Prostate gland (tissue), 2 donors: ENCODE data around the gene ANXA2. TPM values are rescaled to one million over a fixed set of nuclear protein-coding genes. Genes with fewer than 3 reads are reported as not detected.
"Not testable (repeated sequence)": the region's sequence is repeated elsewhere in the genome, so short reads cannot be mapped to it uniquely, and the experiment has no call there.

Experiments
- DNase-seq: peaks from one replicate; pipeline ENCODE4 v3.0.0-alpha.2; 2019; ENCODE audit warnings: low spot score
- H3K27ac ChIP-seq, 2 donors: fragments of 200-600 bp; sonication (generic); 2 replicates each; pipeline ENCODE4 v1.5.1; 2017 to 2019
- H3K27me3 ChIP-seq: fragments of 200-600 bp; sonication (generic); replicated peaks from 2 replicates; pipeline ENCODE4 v1.5.1; 2019; ENCODE audit not compliant: insufficient read depth
- H3K36me3 ChIP-seq, 2 donors: fragments of 200-600 bp; sonication (generic); 1 replicate in 1 of 2; 2 replicates in 1 of 2; pipeline versions ENCODE4 v1.5.1 to v1.8.1; 2017 to 2019
- H3K4me1 ChIP-seq: fragments of 200-600 bp; sonication (generic); replicated peaks from 2 replicates; pipeline ENCODE4 v1.5.1; 2019
- H3K4me3 ChIP-seq, 2 donors: fragments of 200-600 bp; sonication (generic); 2 replicates each; pipeline ENCODE4 v1.5.1; 2017 to 2019
- H3K9me3 ChIP-seq: fragments of 200-600 bp; sonication (generic); 2 replicates; pipeline ENCODE4 v1.5.1; 2017
- CTCF ChIP-seq, 4 experiments: fragments of 200-600 bp in 2 of 4; fragments of 450-650 bp in 2 of 4; sonication (generic) in 2 of 4; IDR thresholded peaks; 1 replicate in 3 of 4; 2 replicates in 1 of 4; pipeline ENCODE4 v1.5.1; 2016 to 2019; ENCODE audit warnings: antibody characterized with exemption in 4 of 4, mild to moderate bottlenecking in 2 of 4, moderate library complexity in 2 of 4
- POLR2A ChIP-seq: fragments of 450-650 bp; IDR thresholded peaks from one replicate; pipeline ENCODE4 v1.6.1; 2016; ENCODE audit warnings: antibody characterized with exemption, mild to moderate bottlenecking
- POLR2AphosphoS5 ChIP-seq: sonication (generic); formaldehyde crosslinking; IDR thresholded peaks from one replicate; pipeline ENCODE4 v1.6.1; 2017; ENCODE audit warnings: antibody characterized with exemption
- WGBS: methylation state at CpG from one replicate; pipeline ENCODE4 v1.1.5; 2018; 5-methylcytosine and 5-hydroxymethylcytosine counted together
- intact Hi-C: fragments of 100-400 bp; cut with DNase I; formaldehyde crosslinking; loops from one replicate; pipeline ENCODE4 v1.14.2; 2022
- total RNA-seq, 2 donors: library from RNA; depleted of rRNA; stranded (reverse); fragments of >200 nt; gene quantifications; one replicate each; pipeline ENCODE4 v1.1.0, GENCODE V29; 2016

Gene ANXA2
- total RNA-seq, 2 donors from 2014 or later: 404 to 595 TPM

- Histone ChIP-seq H3K36me3 (no peaks in the 10 kb centered on the region), H3K27ac (no peak overlapping the region), H3K27me3 (no peaks in the 10 kb centered on the region), H3K4me1 (no peaks in the 10 kb centered on the region), H3K9me3 (no peaks in the 10 kb centered on the region), H3K4me3 (no peak overlapping the region)
- no peak for TF ChIP-seq POLR2A
- no peak for TF ChIP-seq CTCF (IDR thresholded peaks at IDR 0.05)
- no peak for TF ChIP-seq POLR2AphosphoS5
- 96% methylated on average over 3 of the region's 3 CpGs for WGBS
- intact Hi-C loops: no loop called here
- DNase-seq: no peak
These were observed 20.3 kb upstream of the ANXA2 start for GRCh38 chr15:60418096-60418495.

- intact Hi-C loops: no loop called here
- H3K36me3 ChIP-seq: no peaks in the 10 kb centered on the region
- no peak overlapping the region for H3K4me3 ChIP-seq
- 98% methylated on average over 4 of the region's 4 CpGs for WGBS
- DNase-seq: no peak
- no peaks in the 10 kb centered on the region for H3K4me1 ChIP-seq
- no peak for TF ChIP-seq POLR2AphosphoS5
- no peak for TF ChIP-seq CTCF (IDR thresholded peaks at IDR 0.05)
- no peak for TF ChIP-seq POLR2A
- H3K27ac ChIP-seq: no peak overlapping the region
- H3K27me3 ChIP-seq: no peaks in the 10 kb centered on the region
- H3K9me3 ChIP-seq: no peaks in the 10 kb centered on the region
These were observed 19.3 kb upstream of the ANXA2 start for GRCh38 chr15:60417112-60417511.

- no peak for DNase-seq
- H3K27me3 ChIP-seq: no peaks in the 10 kb centered on the region
- H3K4me1 ChIP-seq: no peaks in the 10 kb centered on the region
- 97% methylated on average over 3 of the region's 3 CpGs for WGBS
- H3K36me3 ChIP-seq: no peaks in the 10 kb centered on the region
- TF ChIP-seq POLR2A (no peak), CTCF (IDR thresholded peaks at IDR 0.05) (no peak), POLR2AphosphoS5 (no peak)
- H3K27ac ChIP-seq: no peak overlapping the region
- no peak overlapping the region for H3K4me3 ChIP-seq
- no peaks in the 10 kb centered on the region for H3K9me3 ChIP-seq
- intact Hi-C loops: no loop called here
These were observed 18.7 kb upstream of the ANXA2 start for GRCh38 chr15:60416484-60416883.

GRCh38 chr15:60414016-60414682 lies 16.4 kb upstream of the ANXA2 start:
- Histone ChIP-seq H3K4me3 (no peak overlapping the region), H3K27me3 (no peaks in the 10 kb centered on the region), H3K9me3 (no peaks in the 10 kb centered on the region), H3K27ac (peak overlapping the region; percentile 55 to 77), H3K4me1 (no peaks in the 10 kb centered on the region), H3K36me3 (no peaks in the 10 kb centered on the region)
- intact Hi-C loops: no loop called here
- WGBS: 56% methylated on average over 10 of the region's 10 CpGs
- TF ChIP-seq POLR2AphosphoS5 (peak; percentile 65), CTCF (IDR thresholded peaks at IDR 0.05) (no peak)
- DNase-seq: no peak

- Histone ChIP-seq H3K36me3 (no peaks in the 10 kb centered on the region), H3K4me1 (no peaks in the 10 kb centered on the region), H3K9me3 (no peaks in the 10 kb centered on the region), H3K4me3 (no peak overlapping the region), H3K27me3 (no peaks in the 10 kb centered on the region), H3K27ac (peak overlapping the region; percentile 55 to 77)
- no peak for TF ChIP-seq POLR2AphosphoS5
- TF ChIP-seq POLR2A: no peak
- TF ChIP-seq CTCF (IDR thresholded peaks at IDR 0.05): no peak
- DNase-seq: no peak
- 52% methylated on average over 9 of the region's 9 CpGs for WGBS
- intact Hi-C loops: no loop called here
These were observed 15.5 kb upstream of the ANXA2 start for GRCh38 chr15:60413231-60413824.

- intact Hi-C loops, H3K4me3 ChIP-seq: not testable (repeated sequence)
- WGBS: 98% methylated on average over 21 of the region's 21 CpGs
These were observed 15.0 kb upstream of the ANXA2 start for GRCh38 chr15:60412807-60413206.

More at GRCh38 chr15:60412807-60413206, 15.0 kb upstream of the ANXA2 start:
- not testable (repeated sequence) for H3K4me1 ChIP-seq, H3K27ac ChIP-seq, H3K27me3 ChIP-seq, H3K9me3 ChIP-seq, DNase-seq, H3K36me3 ChIP-seq
